ENCODE results near the gene COQ8A.

COQ8A gene

DNA sequence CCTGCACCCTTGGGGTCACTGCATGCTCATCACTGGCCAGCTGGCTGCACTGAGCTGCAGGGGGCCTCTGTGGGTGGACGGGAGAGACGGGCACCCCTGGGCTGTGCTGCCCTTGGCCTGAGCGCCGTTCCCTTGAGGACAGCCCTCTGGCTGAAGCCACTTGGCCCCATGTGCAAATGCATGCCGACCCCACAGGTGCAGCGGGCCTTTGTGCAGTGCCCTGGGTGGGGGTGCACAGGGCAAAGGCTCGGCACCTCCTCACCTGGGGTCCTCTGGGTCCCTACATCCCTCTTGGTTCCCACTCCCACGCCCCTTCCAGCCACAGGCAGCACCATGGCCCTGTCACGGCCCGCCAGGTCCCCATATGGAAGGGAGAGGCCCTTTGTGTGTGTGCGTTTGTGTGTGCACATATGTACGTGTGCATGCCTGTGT is 41.3 kb downstream of the COQ8A start:
- FAIRE-seq (no peak), DNase-seq (ENCODE audit: insufficient read length, low spot score) (no peak)
- TF ChIP-seq, protein P1, sequence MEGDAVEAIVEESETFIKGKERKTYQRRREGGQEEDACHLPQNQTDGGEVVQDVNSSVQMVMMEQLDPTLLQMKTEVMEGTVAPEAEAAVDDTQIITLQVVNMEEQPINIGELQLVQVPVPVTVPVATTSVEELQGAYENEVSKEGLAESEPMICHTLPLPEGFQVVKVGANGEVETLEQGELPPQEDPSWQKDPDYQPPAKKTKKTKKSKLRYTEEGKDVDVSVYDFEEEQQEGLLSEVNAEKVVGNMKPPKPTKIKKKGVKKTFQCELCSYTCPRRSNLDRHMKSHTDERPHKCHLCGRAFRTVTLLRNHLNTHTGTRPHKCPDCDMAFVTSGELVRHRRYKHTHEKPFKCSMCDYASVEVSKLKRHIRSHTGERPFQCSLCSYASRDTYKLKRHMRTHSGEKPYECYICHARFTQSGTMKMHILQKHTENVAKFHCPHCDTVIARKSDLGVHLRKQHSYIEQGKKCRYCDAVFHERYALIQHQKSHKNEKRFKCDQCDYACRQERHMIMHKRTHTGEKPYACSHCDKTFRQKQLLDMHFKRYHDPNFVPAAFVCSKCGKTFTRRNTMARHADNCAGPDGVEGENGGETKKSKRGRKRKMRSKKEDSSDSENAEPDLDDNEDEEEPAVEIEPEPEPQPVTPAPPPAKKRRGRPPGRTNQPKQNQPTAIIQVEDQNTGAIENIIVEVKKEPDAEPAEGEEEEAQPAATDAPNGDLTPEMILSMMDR (IDR thresholded peaks at IDR 0.05; ENCODE audit: insufficient read depth, missing control alignments), result no peak

DNA sequence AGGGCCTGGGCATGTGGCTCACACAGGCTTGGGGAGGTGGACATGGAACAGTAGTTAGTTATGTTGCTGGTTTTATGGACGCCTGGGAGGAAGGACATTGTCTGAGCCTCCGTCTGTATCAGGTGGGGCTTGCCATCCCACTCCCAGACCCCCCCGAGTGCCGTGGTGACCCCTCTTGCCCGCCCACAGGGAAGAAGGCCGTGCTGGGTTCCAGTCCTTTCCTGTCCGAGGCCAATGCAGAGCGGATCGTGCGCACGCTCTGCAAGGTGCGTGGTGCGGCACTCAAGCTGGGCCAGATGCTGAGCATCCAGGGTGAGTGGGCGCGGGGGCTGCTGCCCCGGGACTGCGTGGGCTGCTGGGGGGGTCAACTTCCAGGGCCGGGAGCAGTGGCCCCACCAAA is 41.7 kb downstream of the COQ8A start:
- no peak for FAIRE-seq
- TF ChIP-seq, protein P1 (IDR thresholded peaks at IDR 0.05; ENCODE audit: insufficient read depth, missing control alignments), result no peak
- DNase-seq (ENCODE audit: insufficient read length, low spot score), result peak; percentile 12

DNA sequence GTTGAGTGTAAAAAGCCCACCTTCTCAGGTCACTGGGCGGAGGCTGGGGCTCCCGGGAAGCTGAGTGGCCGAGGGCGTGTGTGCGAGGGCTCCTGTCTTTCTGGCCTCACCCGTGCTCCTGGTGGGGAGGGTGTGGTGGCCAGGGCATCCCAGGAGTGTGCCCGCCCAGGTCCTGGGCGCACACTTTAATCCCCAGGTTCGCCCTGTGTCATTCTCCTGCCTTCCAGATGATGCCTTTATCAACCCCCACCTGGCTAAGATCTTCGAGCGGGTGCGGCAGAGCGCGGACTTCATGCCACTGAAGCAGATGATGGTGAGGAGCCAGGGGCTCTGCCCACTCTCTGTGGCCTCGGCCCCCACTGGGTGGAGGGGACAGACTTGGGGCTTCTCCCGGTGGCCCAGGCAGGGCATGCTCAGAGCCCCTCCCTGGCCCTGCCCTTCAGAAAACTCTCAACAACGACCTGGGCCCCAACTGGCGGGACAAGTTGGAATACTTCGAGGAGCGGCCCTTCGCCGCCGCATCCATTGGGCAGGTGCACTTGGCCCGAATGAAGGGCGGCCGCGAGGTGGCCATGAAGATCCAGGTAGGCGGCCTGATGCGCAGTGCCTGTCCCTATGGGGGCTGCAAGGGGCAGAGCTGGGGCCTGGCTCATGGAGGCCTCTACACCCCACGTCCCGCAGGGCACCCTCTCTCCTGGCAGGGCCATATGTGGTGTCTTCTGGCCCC is 42.5 kb downstream of the COQ8A start:
- no peak for FAIRE-seq

DNA sequence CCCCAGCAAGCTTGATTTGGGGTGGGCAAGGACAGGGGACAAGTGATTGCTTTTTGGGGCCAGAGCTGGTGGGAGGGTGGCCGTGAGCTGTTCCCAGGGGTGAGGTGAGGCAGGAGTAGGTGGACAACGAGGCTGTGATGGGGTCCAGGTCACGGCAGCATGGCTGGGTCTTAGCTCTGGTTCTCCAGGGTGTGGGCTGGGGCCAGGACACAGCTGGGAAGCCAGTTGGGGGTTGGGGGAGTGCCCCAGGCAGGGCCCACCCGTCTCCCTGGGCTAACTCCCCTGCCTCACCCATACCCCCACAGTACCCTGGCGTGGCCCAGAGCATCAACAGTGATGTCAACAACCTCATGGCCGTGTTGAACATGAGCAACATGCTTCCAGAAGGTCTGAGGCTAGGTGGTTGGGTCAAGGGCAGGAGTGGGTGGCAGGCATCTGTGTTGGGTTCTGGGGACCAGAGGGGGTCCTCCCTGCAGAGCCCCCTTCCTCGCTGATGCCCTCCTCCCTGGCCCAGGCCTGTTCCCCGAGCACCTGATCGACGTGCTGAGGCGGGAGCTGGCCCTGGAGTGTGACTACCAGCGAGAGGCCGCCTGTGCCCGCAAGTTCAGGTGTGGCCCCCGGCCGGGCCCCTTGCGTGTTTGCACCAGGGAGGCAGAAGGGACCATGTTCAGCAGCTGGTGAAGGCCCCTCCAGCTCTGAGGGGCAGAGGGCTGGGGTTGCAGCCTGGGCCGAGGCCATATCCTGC is 43.3 kb downstream of the COQ8A start:
- DNase-seq (ENCODE audit: insufficient read length, low spot score) (peak; percentile 20), FAIRE-seq (no peak)
- TF ChIP-seq, protein P1 (IDR thresholded peaks at IDR 0.05; ENCODE audit: insufficient read depth, missing control alignments), result no peak

More for the DNA sequence above, 42.5 kb downstream of the COQ8A start:
- no peak for DNase-seq (ENCODE audit: insufficient read length, low spot score)
- TF ChIP-seq, protein P1 (IDR thresholded peaks at IDR 0.05; ENCODE audit: insufficient read depth, missing control alignments), result no peak

DNA sequence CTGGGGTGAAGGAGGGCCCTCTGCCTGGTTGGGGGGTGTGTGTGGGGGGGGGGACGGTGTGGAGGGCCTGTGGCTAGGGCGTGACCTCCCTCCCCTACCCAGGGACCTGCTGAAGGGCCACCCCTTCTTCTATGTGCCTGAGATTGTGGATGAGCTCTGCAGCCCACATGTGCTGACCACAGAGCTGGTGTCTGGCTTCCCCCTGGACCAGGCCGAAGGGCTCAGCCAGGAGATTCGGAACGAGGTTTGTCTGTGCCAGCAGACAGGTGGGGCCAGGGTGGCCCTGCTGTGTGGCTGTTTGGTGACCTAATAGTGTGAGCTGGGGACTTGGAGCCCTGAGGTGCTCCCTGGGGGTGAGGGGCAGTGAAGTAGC is 43.9 kb downstream of the COQ8A start:
- FAIRE-seq (no peak), DNase-seq (ENCODE audit: insufficient read length, low spot score) (peak; percentile 17)
- TF ChIP-seq, protein P1 (IDR thresholded peaks at IDR 0.05; ENCODE audit: insufficient read depth, missing control alignments), result no peak

DNA sequence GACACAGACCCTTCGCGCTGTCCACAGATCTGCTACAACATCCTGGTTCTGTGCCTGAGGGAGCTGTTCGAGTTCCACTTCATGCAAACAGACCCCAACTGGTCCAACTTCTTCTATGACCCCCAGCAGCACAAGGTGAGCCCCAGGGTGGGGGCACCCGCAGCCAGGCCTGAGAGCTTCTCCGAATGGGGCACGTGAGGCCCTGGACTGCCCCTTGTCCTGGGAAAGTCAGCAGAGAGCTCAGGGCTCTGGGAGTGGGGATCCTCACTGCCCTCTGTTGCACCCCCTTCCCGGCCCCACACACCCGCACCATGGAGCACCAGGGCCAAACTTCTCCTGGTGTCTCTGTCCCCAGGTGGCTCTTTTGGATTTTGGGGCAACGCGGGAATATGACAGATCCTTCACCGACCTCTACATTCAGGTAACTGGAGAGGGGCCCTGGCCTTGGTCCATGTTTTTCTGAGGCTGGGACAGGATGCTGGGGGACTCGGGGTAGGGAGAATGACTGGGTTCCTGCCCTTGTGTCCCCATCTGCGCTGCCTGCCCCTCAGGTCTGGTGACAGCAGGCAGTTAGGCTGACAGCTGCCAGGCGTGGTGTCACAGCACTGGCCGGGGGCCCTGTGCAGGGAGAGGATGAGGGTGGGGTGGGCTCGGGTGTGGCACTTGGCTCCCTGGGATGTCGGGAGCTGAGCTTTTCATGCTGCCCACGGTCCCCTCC is 44.6 kb downstream of the COQ8A start:
- DNase-seq (ENCODE audit: insufficient read length, low spot score), result peak; percentile 28
- FAIRE-seq, result no peak
- TF ChIP-seq, protein P1 (IDR thresholded peaks at IDR 0.05; ENCODE audit: insufficient read depth, missing control alignments), result no peak

All from D721Med (cell line).